NCI-H146 treated with DMSO at 0.1 percent for 48 hours (cell line): Measurements from ENCODE around the gene WHRN.

Source experiments
- DNase-seq: peaks from one replicate; lab custom pipeline; 2025; ENCODE audit not compliant: unreplicated experiment; lab: John Stamatoyannopoulos, UW

Gene WHRN

DNA sequence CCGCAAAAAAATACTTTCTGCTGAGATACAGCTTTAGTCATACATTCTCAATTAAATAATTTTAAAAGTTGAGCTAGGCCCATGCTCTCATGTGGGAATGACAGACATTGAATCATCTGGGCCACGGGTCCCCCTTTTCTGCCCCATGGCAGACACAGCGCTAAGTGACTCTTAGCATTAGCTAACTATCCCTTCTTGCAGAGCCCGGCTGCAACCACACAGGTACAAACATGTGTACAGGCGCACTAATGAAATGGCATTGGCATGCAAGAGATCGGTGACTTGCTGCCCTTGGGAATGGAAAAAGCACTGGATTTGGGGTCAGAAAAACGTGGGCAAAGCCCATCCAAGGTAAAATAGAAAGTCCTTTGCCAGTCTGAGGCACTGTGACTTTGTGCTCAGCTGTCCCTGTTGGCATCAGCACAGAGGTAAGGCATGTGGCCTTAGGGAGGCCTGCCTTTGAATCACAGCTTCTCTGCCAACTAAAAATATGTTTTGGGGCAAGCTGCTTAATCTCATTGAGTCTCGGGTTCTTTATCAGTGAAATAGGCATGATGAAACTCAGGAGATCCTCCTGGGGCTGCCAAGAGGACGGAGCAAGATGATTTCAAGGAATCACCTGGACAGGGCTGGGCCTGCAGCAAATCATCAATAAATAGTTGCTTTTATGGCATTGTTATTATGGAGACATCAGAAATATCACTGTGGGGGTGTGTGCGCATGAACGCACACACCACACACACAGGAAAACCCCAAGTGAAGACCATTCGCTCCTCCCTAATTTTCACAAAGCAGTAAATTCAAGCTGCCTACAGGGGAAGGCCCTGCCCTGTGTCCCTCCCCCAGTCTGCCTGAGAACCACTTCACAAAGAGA lies 54.2 kb downstream of the WHRN start:
- no peak for DNase-seq

- DNase-seq: no peak
Measured at GRCh38 chr9:114450181-114450580, 55.1 kb downstream of the WHRN start.

GRCh38 chr9:114449236-114449635 lies 56.0 kb downstream of the WHRN start:
- DNase-seq: no peak

DNA sequence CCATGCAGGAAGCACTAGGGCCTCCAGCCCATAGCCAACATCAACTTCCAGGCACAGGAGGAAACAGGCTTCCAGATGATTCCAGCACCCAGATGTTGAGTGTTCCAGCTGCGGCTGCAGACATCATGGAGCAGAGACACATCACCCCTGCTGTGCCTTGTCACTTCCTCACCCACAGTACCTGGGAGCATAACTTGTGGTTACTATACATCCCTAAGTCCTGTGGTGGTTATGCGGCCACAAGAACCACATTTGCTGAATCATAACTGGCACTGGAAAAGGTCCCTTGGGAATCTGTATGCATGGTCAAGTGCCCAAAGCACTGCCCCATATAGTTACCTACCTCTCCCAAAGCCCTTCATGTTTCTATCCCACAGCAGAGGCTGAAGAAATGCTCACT lies 56.6 kb downstream of the WHRN start:
- DNase-seq: no peak

DNA sequence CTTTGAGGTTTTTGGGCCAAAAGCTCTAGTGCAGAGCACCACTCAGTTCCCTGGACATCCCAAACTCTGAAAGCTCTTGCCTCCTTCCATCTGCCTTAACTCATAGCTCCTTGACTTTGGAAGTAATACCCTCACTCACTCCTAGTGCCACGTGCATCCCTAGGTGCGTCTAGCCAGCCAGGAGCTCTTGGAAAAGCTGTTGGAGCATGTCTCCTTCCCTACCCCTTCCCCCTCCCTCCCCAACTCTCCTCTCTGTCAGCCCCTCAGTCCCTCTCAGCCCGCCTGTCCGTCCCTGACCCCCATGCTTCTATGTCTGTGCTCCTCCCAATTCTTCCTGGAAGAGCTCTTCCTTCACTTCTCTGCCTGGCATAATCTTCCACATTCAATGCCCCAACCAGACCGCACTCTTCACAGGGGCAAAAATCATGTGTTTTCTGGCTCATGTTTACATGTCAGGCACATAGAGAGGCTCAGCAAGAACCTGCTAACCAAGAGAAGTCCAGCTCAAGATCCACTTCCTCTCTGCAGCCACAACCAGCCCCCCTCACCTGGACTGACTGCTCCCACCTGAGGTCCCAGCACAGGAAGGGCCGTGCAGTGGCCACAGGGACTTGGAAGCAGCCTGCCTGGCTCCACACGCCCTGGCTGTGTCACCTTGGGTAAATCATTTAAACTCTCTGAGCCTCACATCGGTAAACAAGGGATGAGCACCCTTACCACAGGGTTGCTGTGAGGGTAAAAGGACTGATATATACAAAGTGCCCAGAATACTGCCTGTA lies 58.4 kb downstream of the WHRN start:
- DNase-seq: no peak

GRCh38 chr9:114446036-114446435 lies 59.2 kb downstream of the WHRN start:
- no peak for DNase-seq

- no peak for DNase-seq
Measured at GRCh38 chr9:114445616-114446015, 59.7 kb downstream of the WHRN start.

- no peak for DNase-seq
Measured at GRCh38 chr9:114442022-114442421, 63.3 kb downstream of the WHRN start.

DNA sequence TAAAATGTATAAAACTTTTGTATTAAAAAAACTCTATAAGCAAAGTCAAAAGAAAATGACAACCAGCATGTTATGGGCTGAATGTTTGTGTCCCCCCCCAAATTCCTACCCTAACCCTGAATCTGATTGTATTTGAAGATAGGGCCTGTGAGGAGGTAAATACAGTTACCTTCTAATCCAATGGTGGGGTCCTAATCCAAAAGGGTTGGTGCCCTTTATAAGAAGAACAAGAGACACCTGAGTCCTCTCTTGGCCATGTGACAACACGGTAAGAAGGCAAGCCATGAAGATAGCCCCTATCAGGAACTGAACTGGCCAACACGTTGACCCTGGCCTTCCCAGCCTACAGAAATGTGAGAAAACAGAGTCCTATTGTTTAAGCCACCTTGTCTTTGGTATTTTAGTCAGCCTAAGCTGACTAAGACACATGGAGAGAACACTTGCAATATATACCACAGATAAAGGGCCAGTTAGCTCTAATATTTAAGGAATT lies 67.8 kb downstream of the WHRN start:
- DNase-seq: no peak

- DNase-seq: peak; percentile 19
Measured at GRCh38 chr9:114434878-114435311, 70.4 kb downstream of the WHRN start.

DNA sequence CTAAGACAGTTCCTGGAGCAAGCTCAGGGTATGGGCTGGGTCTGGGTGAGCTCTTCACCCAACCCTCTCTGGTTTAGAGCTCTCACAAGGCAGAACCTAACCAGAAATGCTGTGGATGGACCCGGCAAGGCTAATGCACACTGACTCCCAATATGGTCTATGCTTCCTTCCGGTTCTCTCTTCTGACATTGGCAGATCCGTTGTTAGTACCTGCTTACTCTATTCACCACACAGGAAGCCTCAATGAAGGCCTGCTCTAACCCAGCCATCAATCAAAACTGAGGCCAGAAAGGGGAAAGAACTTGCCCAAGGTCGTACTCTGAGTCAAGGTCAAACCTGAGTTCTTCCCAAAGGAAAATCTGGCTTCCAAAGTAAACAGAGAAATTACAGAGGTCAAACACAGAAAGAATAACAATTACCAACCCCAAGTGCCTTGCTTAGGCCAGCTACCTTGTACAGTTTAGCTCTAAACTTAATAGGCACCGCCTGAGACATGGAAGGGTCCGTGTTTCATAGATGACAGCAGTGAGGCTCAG lies 71.5 kb downstream of the WHRN start:
- DNase-seq: no peak

GRCh38 chr9:114433086-114433485 lies 72.2 kb downstream of the WHRN start:
- DNase-seq: no peak

DNA sequence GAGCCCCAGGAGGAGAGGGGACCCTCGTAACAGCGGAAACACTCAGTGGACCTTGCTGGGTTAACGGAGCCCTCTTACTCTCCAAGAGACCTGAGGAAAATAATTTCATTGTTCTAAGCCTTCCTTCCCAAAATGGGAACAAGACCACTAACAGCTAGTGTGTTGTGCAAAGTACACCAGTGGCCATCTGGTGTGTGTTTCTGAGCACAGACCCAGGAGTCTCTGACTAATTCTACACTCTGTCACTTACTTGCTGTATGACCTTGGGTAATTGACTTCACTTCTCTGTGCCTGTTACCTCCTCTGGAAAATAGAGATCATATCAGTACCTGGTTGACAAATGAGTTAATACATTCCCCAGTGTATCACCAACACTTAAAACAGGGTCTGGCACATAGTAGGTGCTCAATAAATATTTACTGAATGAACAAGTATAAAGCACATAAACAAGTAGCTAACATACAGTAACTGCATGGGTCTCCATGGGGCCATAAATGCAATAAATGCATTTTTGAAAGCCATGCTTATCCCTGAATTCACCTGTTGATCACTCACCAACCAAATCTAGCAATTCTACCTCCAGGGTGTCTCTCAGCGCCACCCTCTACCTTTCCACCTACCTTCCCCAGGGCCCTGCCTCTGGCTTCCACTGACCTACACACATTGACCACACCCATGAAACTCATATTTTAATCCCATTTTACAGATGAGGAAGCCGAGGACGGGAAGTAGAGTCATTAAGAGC lies 72.8 kb downstream of the WHRN start:
- no peak for DNase-seq

GRCh38 chr9:114431770-114432169 lies 73.5 kb downstream of the WHRN start:
- DNase-seq: no peak

GRCh38 chr9:114431003-114431402 lies 74.3 kb downstream of the WHRN start:
- no peak for DNase-seq

DNA sequence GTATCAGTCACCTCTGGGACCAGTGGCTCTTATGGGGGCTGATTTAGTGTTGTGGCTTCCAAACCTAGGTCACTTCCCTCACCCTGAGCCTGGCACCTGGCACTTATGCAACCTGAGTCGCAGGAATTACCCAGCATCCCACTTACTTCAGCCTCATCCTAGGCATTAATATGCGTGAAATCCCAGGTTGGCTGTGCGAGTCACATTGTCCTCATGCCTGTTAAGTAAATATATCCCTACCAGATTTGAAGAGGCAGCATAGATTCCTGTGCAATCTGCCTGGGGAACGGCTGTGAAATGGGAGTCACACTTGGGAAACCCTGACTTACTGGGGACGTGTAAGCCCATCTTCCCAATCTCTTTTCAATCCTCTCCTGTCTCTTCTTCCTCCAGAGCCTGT lies 74.8 kb downstream of the WHRN start:
- no peak for DNase-seq

- DNase-seq: no peak
Measured at GRCh38 chr9:114429488-114429887, 75.8 kb downstream of the WHRN start.

DNA sequence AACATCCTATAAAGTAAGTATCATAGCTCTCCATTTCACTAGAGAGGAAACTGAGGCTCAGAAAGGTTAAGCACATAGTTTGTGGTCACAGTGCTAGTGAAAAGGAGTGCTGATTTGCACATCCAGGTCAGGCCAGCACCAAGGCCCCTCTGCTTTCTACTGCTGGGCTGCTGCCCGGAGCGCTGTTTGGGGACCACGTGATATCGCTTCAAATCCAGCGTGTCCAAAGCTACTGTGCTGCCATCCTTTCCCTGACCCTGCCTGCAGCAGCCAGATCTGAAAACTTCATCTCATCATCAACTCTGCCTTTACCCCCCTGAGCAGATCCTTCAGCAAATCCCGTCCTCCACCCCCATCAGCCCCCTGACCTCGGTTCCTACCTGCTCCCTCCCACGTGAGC lies 76.8 kb downstream of the WHRN start:
- DNase-seq: no peak

GRCh38 chr9:114427644-114428043 lies 77.6 kb downstream of the WHRN start:
- DNase-seq: no peak

DNA sequence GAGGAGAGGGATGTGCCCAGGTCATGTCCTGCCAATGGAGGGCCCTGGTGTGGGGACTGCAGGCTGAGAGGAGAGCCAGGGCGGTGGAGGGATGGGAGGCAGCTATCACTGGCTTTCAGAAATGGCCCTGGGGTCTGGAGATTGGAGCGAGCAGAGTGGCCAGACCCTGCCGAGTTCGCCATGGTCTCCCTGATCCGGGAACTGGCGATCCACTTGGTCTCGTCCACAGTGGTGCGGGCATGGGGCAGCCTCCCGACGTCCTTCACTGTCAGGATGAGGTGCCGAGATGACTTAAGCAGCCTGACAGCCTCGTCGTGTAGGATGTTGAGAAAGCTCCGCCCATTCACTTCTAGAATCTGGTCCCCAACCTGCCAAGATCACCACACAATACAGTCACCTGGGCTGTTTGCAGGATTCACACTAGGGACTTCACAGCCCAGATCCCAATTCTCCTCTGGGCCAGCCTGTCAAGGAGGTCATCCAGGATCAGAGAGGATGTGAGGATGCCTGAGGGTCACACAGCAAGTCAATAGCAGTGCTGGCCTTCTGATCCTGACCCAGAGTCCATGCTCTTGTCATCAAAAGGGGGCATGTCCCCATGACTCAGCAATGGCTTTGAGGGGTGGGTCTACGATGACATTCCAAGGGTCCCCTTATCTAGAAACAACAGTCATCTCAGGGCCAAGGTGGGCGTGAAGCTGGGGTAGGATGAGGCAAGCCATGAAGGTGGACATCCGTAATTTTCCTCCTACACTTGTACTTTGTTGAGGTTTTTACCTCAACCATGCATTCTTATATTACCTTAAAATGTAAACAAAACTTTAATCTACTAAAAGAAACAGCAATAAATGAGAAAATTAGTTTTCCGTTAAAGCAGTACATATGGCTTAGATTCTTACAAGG lies 79.0 kb downstream of the WHRN start:
- DNase-seq: no peak
